Measurements from ENCODE around the gene PIP4K2A. TPM values are rescaled to one million over a fixed set of nuclear protein-coding genes. Genes with fewer than 3 reads are reported as not detected.

Gene PIP4K2A
- total and polyA plus RNA-seq, 2 donors (not counting 3 experiments of a cell fraction or from before 2014, with no cell fraction given), result 11.8 to 32.6 TPM

GRCh38 chr10:22634093-22634492, 80.3 kb downstream of the PIP4K2A start:
- Histone ChIP-seq H3K9me3 (replicated peaks; ENCODE audit: control insufficient read depth, insufficient read depth, low read length) (no peaks in the 10 kb centered on the region), H2AFZ (ENCODE audit: low read depth, low read length) (no peak overlapping the region), H3K27ac (ENCODE audit: insufficient read depth, low read depth, low read length) (no peak overlapping the region), H3K27me3 (ENCODE audit: control insufficient read depth in 2 of 2, insufficient read depth in 2 of 2, low read length in 2 of 2) (no peaks in the 10 kb centered on the region), H3K79me2 (ENCODE audit: control insufficient read depth, insufficient read depth, low read length) (peaks cover 20% of the 10 kb centered on the region), H3K9me1 (replicated peaks; ENCODE audit: control insufficient read depth, extremely low read depth, insufficient read depth, low read length) (no peaks in the 10 kb centered on the region), H3K4me2 (ENCODE audit: insufficient read depth, low read length) (no peak overlapping the region), H3K4me1 (ENCODE audit: control insufficient read depth, extremely low read depth, insufficient read depth, low read length) (peaks cover 26% of the 10 kb centered on the region), H3K36me3 (ENCODE audit: control insufficient read depth in 2 of 2, extremely low read depth in 1 of 2, insufficient read depth in 2 of 2, low read length in 2 of 2) (peaks cover 0 to 2% of the 10 kb centered on the region in 2 experiments), H3K9ac (replicated peaks; ENCODE audit: extremely low read depth, insufficient read depth, low read length) (no peak overlapping the region), H3K4me3 (replicated peaks in 1 of 3; ENCODE audit: insufficient read depth in 1 of 3, low read depth in 1 of 3, low read length in 3 of 3) (no peak overlapping the region), H4K20me1 (replicated peaks; ENCODE audit: control insufficient read depth, extremely low read depth, insufficient read depth, low read length) (no peaks in the 10 kb centered on the region)
- no peak for TF ChIP-seq GATA2 (IDR thresholded peaks at IDR 0.05; ENCODE audit: insufficient read depth, insufficient read length, low read depth, low read length)
- TF ChIP-seq FOS (IDR thresholded peaks at IDR 0.05; ENCODE audit: borderline replicate concordance, insufficient read depth, low read length), result no peak
- no peak for TF ChIP-seq POLR2AphosphoS5 (IDR thresholded peaks at IDR 0.05; ENCODE audit: insufficient read depth, low read depth, low read length)
- TF ChIP-seq POLR2A (IDR thresholded peaks at IDR 0.05; ENCODE audit: low read depth, low read length), result no peak
- no peak for TF ChIP-seq EZH2 (IDR thresholded peaks at IDR 0.05; ENCODE audit: borderline replicate concordance, low read depth, low read length, severe bottlenecking)
- TF ChIP-seq MYC (IDR thresholded peaks at IDR 0.05; ENCODE audit: low read depth, low read length), result no peak
- TF ChIP-seq JUN (IDR thresholded peaks at IDR 0.05; ENCODE audit: borderline replicate concordance, insufficient read depth, insufficient read length, low read depth), result no peak
- no peak for TF ChIP-seq MAX (IDR thresholded peaks at IDR 0.05; ENCODE audit: insufficient read depth, insufficient read length)
- TF ChIP-seq CTCF (IDR thresholded peaks at IDR 0.05; ENCODE audit: extremely low read depth in 1 of 2, insufficient read depth in 1 of 2, low read depth in 1 of 2, low read length in 2 of 2), result no peak
- dilution Hi-C loops (cut with MboI; ENCODE audit: extremely low pct_ligation_motif_present, low sequenced_read_pairs) (no loop called here), intact Hi-C loops (cut with micrococcal nuclease) (no loop called here)
- ChIA-PET CTCF (no interaction called here), POLR2A (no interaction called here)
- FAIRE-seq, result no peak
- DNase-seq (ENCODE audit: low read depth, low spot score), result no peak
- BruUV-seq (replicated peaks), result no TSS peak
